GM23248 (cell line): Measurements from ENCODE around the gene FOXD4. TPM values are rescaled to one million over a fixed set of nuclear protein-coding genes. Genes with fewer than 3 reads are reported as not detected.
A peak's percentile ranks its signal among the peaks of the same experiment; 100 is the strongest.
"Not testable (repeated sequence)": the region's sequence is repeated elsewhere in the genome, so short reads cannot be mapped to it uniquely, and the experiment has no call there.

ENCODE experiments used
- DNase-seq: peaks from one replicate; pipeline ENCODE4 v3.0.0-alpha.2; 2015
- H2AFZ ChIP-seq: fragments of 200-600 bp; sonication (generic); 2 replicates; pipeline ENCODE4 v1.6.1; 2016; ENCODE audit warnings: antibody characterized with exemption
- H3F3A ChIP-seq: fragments of 200-600 bp; sonication (generic); 2 replicates; pipeline ENCODE4 v1.6.1; 2016; ENCODE audit warnings: mild to moderate bottlenecking, antibody characterized with exemption, mixed run types; ENCODE audit not compliant: insufficient read depth
- H3K27ac ChIP-seq: fragments of 200-600 bp; sonication (generic); 2 replicates; pipeline ENCODE4 v1.5.1; 2016; ENCODE audit warnings: mild to moderate bottlenecking
- H3K27me3 ChIP-seq: fragments of 200-600 bp; sonication (generic); replicated peaks from 2 replicates; pipeline ENCODE4 v1.6.1; 2016; ENCODE audit warnings: mild to moderate bottlenecking; ENCODE audit not compliant: insufficient read depth
- H3K36me3 ChIP-seq: fragments of 200-600 bp; sonication (generic); 2 replicates; pipeline ENCODE4 v1.6.1; 2016; ENCODE audit warnings: low read depth, mild to moderate bottlenecking
- H3K4me1 ChIP-seq: fragments of 200-600 bp; sonication (generic); 2 replicates; pipeline ENCODE4 v1.6.1; 2016; ENCODE audit warnings: mild to moderate bottlenecking; ENCODE audit not compliant: insufficient read depth
- H3K4me2 ChIP-seq: fragments of 200-600 bp; sonication (generic); one replicate; pipeline ENCODE4 v1.6.1; 2016; ENCODE audit warnings: mild to moderate bottlenecking; ENCODE audit not compliant: unreplicated experiment
- H3K4me3 ChIP-seq: fragments of 200-600 bp; sonication (generic); 2 replicates; pipeline ENCODE4 v1.5.1; 2016; ENCODE audit warnings: mild to moderate bottlenecking
- H3K79me2 ChIP-seq: fragments of 200-600 bp; sonication (generic); 2 replicates; pipeline ENCODE4 v1.6.1; 2016; ENCODE audit warnings: mild to moderate bottlenecking; ENCODE audit not compliant: insufficient read depth
- H3K9ac ChIP-seq: fragments of 200-600 bp; sonication (generic); 2 replicates; pipeline ENCODE4 v1.6.1; 2016; ENCODE audit warnings: mild to moderate bottlenecking
- H3K9me2 ChIP-seq: fragments of 200-600 bp; sonication (generic); 2 replicates; pipeline ENCODE4 v1.6.1; 2016; ENCODE audit warnings: mixed run types, mild to moderate bottlenecking, moderate library complexity; ENCODE audit not compliant: insufficient read depth
- H3K9me3 ChIP-seq: fragments of 200-600 bp; sonication (generic); one replicate; pipeline ENCODE4 v1.6.1; 2017; ENCODE audit warnings: low read depth
- H4K20me1 ChIP-seq: fragments of 200-600 bp; sonication (generic); 2 replicates; pipeline ENCODE4 v1.6.0; 2016; ENCODE audit not compliant: insufficient read depth
- EZH2 ChIP-seq: fragments of 200-600 bp; sonication (generic); IDR thresholded peaks from 2 replicates; pipeline ENCODE4 v1.6.1; 2018; ENCODE audit warnings: antibody characterized with exemption, mild to moderate bottlenecking; ENCODE audit not compliant: insufficient read depth, poor library complexity, severe bottlenecking
- WGBS, 2 experiments: methylation state at CpG; one replicate each; pipeline ENCODE4 v1.1.6; 2015 to 2017; ENCODE audit warnings: low lambda C conversion rate in 2 of 2, low coverage in 1 of 2; ENCODE audit errors: missing lambda C conversion rate in 2 of 2; 5-methylcytosine and 5-hydroxymethylcytosine counted together
- in situ Hi-C: fragments of 300-500 bp; cut with MboI; formaldehyde crosslinking; loops from 2 replicates; pipeline ENCODE4 v1.15.0; 2020
- polyA plus RNA-seq: library from polyadenylated mRNA; unstranded; fragments of >200 nt; fragmentation: Nextera tagmentation; extraction: Ambion mirVana; gene quantifications from 2 replicates; pipeline ENCODE4 v1.2.1, GENCODE V29; 2016
- total RNA-seq: library from RNA; depleted of rRNA; stranded (reverse); fragments of >200 nt; shearing (Covaris generic); gene quantifications from 2 replicates; pipeline ENCODE4 v1.2.3, GENCODE V29; 2014; rRNA removed

The FOXD4 gene
- 0.63 TPM in 1 of 2 replicates, not detected in the other for total RNA-seq
- 0.09 and 0.15 TPM in 2 replicates for polyA plus RNA-seq

GRCh38 chr9:117995-118467 lies at the start of gene FOXD4:
FOXD4 (minus strand) TSS chr9:118417; CDS start chr9:118119, 298 bp downstream.
- 46 to 68% methylated on average over 15 to 30 of the region's 30 CpGs for WGBS, 2 experiments
- H3K4me1 ChIP-seq, H3K9ac ChIP-seq, H3K4me2 ChIP-seq, H3K27ac ChIP-seq, H3K9me3 ChIP-seq, in situ Hi-C loops, H3K36me3 ChIP-seq, DNase-seq, H3F3A ChIP-seq, H3K9me2 ChIP-seq, H3K4me3 ChIP-seq, H3K79me2 ChIP-seq, H2AFZ ChIP-seq, H4K20me1 ChIP-seq: not testable (repeated sequence)
- H3K27me3 ChIP-seq = peaks cover 27% of the 10 kb centered on the region

- in situ Hi-C loops, H3F3A ChIP-seq: not testable (repeated sequence)
- no CpG with 5 or more reads among the region's 1 CpG for WGBS, 2 experiments
Measured at GRCh38 chr9:159871-160270, 41.7 kb upstream of the FOXD4 start.

GRCh38 chr9:151173-151572 lies 33.0 kb upstream of the FOXD4 start:
- H2AFZ ChIP-seq, H3K9ac ChIP-seq, H3K9me2 ChIP-seq, H3K4me3 ChIP-seq, H4K20me1 ChIP-seq, H3K4me1 ChIP-seq, in situ Hi-C loops, DNase-seq, H3K4me2 ChIP-seq, H3K79me2 ChIP-seq, H3K27ac ChIP-seq, H3K9me3 ChIP-seq, H3K36me3 ChIP-seq, H3K27me3 ChIP-seq, H3F3A ChIP-seq: not testable (repeated sequence)

More at GRCh38 chr9:159871-160270, 41.7 kb upstream of the FOXD4 start:
- DNase-seq, H2AFZ ChIP-seq, H3K4me2 ChIP-seq, H3K4me3 ChIP-seq, H3K79me2 ChIP-seq, H4K20me1 ChIP-seq, H3K9me3 ChIP-seq, H3K27ac ChIP-seq, H3K27me3 ChIP-seq, H3K4me1 ChIP-seq, H3K9me2 ChIP-seq, H3K36me3 ChIP-seq, H3K9ac ChIP-seq: not testable (repeated sequence)

- H3K9me2 ChIP-seq, H3K79me2 ChIP-seq, in situ Hi-C loops, H3K4me3 ChIP-seq, H4K20me1 ChIP-seq, H3F3A ChIP-seq, H3K4me1 ChIP-seq, H3K9ac ChIP-seq, H3K9me3 ChIP-seq, H3K27me3 ChIP-seq, H3K27ac ChIP-seq, H2AFZ ChIP-seq, DNase-seq, H3K36me3 ChIP-seq, H3K4me2 ChIP-seq: not testable (repeated sequence)
- 89 to 90% methylated on average over 15 to 17 of the region's 17 CpGs for WGBS, 2 experiments
Measured at GRCh38 chr9:139880-140279, 21.7 kb upstream of the FOXD4 start.

- H3F3A ChIP-seq, DNase-seq, H3K27ac ChIP-seq, H3K9me2 ChIP-seq, H3K79me2 ChIP-seq, H3K36me3 ChIP-seq, in situ Hi-C loops, H3K4me1 ChIP-seq, H4K20me1 ChIP-seq, H3K4me2 ChIP-seq, H2AFZ ChIP-seq, H3K9me3 ChIP-seq, H3K4me3 ChIP-seq, H3K9ac ChIP-seq: not testable (repeated sequence)
- peak; percentile 32 for TF ChIP-seq EZH2
- H3K27me3 ChIP-seq = peaks cover 33% of the 10 kb centered on the region
- WGBS, 2 experiments = 10 to 17% methylated on average over 32 to 36 of the region's 71 CpGs
Measured at GRCh38 chr9:117144-117994, 848 bp downstream of the FOXD4 start.
